ENCODE results near the gene UTP11.

UTP11 gene

GRCh38 chr1:38014724-38015424 lies 2.3 kb downstream of the UTP11 start:
- no peak for TF ChIP-seq CTCF (IDR thresholded peaks at IDR 0.05; ENCODE audit: extremely low read depth, missing control alignments)
- no peak for DNase-seq (ENCODE audit: low spot score)

GRCh38 chr1:38015978-38016725 lies 3.6 kb downstream of the UTP11 start:
- no peak for TF ChIP-seq CTCF (IDR thresholded peaks at IDR 0.05; ENCODE audit: extremely low read depth, missing control alignments)
- no peak for DNase-seq (ENCODE audit: low spot score)

GRCh38 chr1:38018864-38019343 lies 6.4 kb downstream of the UTP11 start:
- TF ChIP-seq CTCF (IDR thresholded peaks at IDR 0.05; ENCODE audit: extremely low read depth, missing control alignments): peak; percentile 34
- DNase-seq (ENCODE audit: low spot score): peak; percentile 43

- TF ChIP-seq CTCF (IDR thresholded peaks at IDR 0.05; ENCODE audit: extremely low read depth, missing control alignments): no peak
- DNase-seq (ENCODE audit: low spot score): no peak
These were observed 7.9 kb downstream of the UTP11 start for GRCh38 chr1:38020396-38020795.

GRCh38 chr1:38021969-38022368 lies 9.4 kb downstream of the UTP11 start:
- no peak for TF ChIP-seq CTCF (IDR thresholded peaks at IDR 0.05; ENCODE audit: extremely low read depth, missing control alignments)
- no peak for DNase-seq (ENCODE audit: low spot score)

GRCh38 chr1:38022810-38023209 lies 10.3 kb downstream of the UTP11 start:
- DNase-seq (ENCODE audit: low spot score): no peak
- TF ChIP-seq CTCF (IDR thresholded peaks at IDR 0.05; ENCODE audit: extremely low read depth, missing control alignments): no peak

- TF ChIP-seq CTCF (IDR thresholded peaks at IDR 0.05; ENCODE audit: extremely low read depth, missing control alignments): no peak
- DNase-seq (ENCODE audit: low spot score): no peak
These were observed 12.7 kb downstream of the UTP11 start for GRCh38 chr1:38025233-38025632.
